HG02588 (cell line): ENCODE measurements around the gene WDR20.
A peak's percentile ranks its signal among the peaks of the same experiment; 100 is the strongest.
"Not testable (repeated sequence)": the region's sequence is repeated elsewhere in the genome, so short reads cannot be mapped to it uniquely, and the experiment has no call there.

Experiments used
- ATAC-seq: cut with Tn5 transposase; IDR thresholded peaks from one replicate; pipeline ENCODE4 v1.9.1; 2021; ENCODE audit warnings: mild to moderate bottlenecking, moderate library complexity; ENCODE audit not compliant: unreplicated experiment

The WDR20 gene

GRCh38 chr14:102139286-102140026 is at the start of gene WDR20:
TSS of gene WDR20 (plus strand) at chr14:102139897. CDS start at chr14:102139924, 27 bp downstream.
- ATAC-seq = peak; percentile 90

DNA sequence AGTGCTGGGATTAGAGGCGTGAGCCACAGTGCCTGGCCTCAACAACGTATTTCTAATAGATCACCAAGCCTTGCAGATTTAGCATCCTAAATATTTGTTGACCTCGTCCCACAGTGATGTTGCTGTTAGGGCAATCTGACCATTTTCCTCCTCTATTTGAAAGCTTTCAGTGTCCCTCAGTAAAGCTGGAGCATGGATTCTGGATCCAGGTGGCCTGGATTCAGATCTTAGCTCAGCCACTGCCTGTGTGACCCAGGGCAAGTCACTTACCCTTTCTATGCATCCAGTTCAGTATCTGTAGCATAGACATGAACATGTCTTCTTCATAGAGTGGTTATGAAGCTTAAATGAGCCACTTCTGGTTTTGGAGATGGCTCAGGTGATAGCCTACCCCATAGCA is 49.0 kb upstream of the WDR20 start:
- ATAC-seq = no peak

- ATAC-seq = no peak
Measured at GRCh38 chr14:102092806-102093205, 46.9 kb upstream of the WDR20 start.

DNA sequence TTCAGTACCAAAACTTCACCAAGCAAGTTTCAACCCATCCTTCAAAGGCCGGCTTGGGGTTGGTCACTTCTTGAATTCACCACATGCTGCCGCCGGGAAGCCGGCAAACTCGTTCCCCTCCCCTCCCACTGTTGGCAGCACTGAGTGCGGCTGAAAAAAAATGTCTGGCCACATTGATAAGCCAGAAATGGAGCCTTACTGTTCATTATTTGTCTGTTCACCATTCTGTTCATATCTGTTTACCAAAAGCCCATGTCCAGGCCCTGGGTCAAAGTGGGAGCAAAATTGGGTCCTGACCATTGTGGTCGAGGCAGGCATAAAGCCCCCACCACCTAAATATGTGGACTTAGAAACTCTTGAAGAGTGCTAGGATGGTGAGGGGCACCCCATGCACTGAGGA is 45.6 kb upstream of the WDR20 start:
- no peak for ATAC-seq

GRCh38 chr14:102095231-102095870 is 44.3 kb upstream of the WDR20 start:
- no peak for ATAC-seq

- ATAC-seq = no peak
Measured at GRCh38 chr14:102095871-102096568, 43.7 kb upstream of the WDR20 start.

GRCh38 chr14:102096569-102097188 is 43.0 kb upstream of the WDR20 start:
- no peak for ATAC-seq

DNA sequence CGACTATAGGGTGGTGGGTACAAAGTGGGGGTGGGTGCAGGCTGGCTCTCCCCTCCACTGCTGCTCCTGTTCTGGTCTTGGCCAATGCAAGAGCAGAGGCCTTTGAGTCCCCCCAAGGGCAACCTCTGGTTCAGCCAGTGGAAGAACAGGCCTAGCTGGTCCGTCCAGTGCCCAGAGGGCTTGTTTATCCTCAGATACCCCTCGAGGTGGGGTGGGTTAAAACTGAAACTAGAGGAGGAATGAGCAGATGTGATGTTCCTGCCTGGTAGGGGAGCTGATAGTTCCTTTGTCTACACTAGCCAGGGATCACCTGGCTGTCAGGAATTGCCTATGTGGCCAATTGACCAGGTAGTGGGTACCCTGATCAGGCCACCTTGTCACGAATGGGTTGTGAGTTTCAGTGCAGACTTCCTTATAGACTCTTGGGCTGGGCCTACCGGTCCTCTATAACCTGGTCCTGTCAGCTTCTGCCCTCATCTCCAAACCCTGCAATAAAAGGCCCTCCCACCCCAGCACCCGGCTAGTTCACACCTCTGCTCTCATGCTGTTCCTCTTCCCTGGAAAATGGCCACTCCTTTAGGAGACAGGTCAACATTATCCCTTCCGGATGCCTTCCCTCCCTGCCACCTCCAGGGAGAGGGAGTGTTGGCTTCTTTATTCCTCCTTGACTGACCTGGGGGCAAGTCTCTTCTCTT is 42.1 kb upstream of the WDR20 start:
- ATAC-seq = no peak

GRCh38 chr14:102103062-102103695 is 36.5 kb upstream of the WDR20 start:
- ATAC-seq = no peak

- ATAC-seq = no peak
Measured at GRCh38 chr14:102105369-102105768, 34.3 kb upstream of the WDR20 start.

GRCh38 chr14:102109332-102109731 is 30.4 kb upstream of the WDR20 start:
- not testable (repeated sequence) for ATAC-seq

- no peak for ATAC-seq
Measured at GRCh38 chr14:102111101-102111500, 28.6 kb upstream of the WDR20 start.

- ATAC-seq = no peak
Measured at GRCh38 chr14:102116361-102117180, 23.1 kb upstream of the WDR20 start.

- no peak for ATAC-seq
Measured at GRCh38 chr14:102117852-102118251, 21.8 kb upstream of the WDR20 start.

- no peak for ATAC-seq
Measured at GRCh38 chr14:102120888-102121287, 18.8 kb upstream of the WDR20 start.

- ATAC-seq = no peak
Measured at GRCh38 chr14:102121567-102121966, 18.1 kb upstream of the WDR20 start.

DNA sequence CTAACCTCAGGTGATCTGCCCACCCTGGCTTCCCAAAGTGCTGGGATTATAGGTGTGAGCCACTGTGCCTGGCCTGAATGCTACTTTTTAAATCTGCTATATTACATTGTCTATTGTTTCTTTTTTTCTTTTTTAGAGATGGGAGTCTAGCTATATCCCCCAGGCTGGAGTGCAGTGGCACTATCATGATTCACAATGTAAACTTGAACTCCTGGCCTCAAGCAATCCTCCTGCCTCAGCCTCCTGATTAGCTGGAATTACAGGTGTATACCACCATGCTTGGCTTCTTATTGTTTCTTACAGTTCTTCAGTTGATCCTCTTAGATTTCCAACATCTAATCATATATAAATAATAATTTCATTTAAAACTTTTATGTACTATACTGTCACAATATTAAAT is 15.3 kb upstream of the WDR20 start:
- ATAC-seq = no peak

- ATAC-seq = no peak
Measured at GRCh38 chr14:102125546-102125945, 14.2 kb upstream of the WDR20 start.

DNA sequence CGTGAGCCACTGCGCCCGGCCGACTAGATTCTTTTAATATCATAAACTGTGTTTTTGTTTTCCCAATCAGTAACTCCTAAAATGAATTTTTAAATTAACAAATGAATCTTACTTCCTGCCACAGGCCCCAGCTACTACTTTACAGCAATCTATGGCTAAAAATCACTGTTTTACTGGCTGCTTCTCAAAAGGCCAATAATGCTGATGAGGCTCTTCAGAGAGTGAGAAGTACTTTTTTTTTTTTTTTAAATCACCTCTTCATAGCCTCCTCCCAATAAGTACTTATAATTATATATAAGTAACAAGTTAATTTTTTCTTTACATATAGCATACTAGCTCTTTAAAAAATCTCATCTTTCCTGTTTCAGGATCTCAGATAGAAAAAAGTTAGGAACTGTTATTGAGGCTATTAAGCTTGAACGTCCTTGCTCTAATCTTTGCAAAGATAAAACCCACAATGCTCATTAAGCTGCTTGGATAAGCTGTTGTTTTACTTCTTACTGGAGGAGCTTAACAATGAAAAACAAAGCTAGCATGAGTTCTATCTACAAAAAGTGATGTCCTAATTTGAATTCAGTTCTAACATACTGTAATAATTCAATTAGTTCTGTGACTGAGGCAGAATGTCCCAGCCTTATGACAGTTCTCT is 12.8 kb upstream of the WDR20 start:
- ATAC-seq = no peak
